ENCODE measurements around the gene FOXP1.
A peak's percentile ranks its signal among the peaks of the same experiment; 100 is the strongest.

FOXP1 gene

GRCh38 chr3:71442652-71443042, 140.9 kb downstream of the FOXP1 start:
- H3K9me2 ChIP-seq (replicated peaks; ENCODE audit: control insufficient read depth, low read length): no peaks in the 10 kb centered on the region
- H3K4me1 ChIP-seq (ENCODE audit: control insufficient read depth, low read length): peaks cover 87% of the 10 kb centered on the region
- no peaks in the 10 kb centered on the region for H3K27me3 ChIP-seq (ENCODE audit: control insufficient read depth, low read length)
- TF ChIP-seq EZH2phosphoT487 (IDR thresholded peaks at IDR 0.05; ENCODE audit: borderline replicate concordance, low read length) (no peak), CTCF (IDR thresholded peaks at IDR 0.05; ENCODE audit: low read depth, low read length, poor library complexity, severe bottlenecking) (no peak)
- peak overlapping the region; percentile 91 for H3K4me2 ChIP-seq (ENCODE audit: low read length)
- H3K4me3 ChIP-seq (ENCODE audit: low read length): peak overlapping the region; percentile 75
- H3F3A ChIP-seq (ENCODE audit: control insufficient read depth, insufficient read depth): peaks cover 34% of the 10 kb centered on the region
- no peaks in the 10 kb centered on the region for H3K9me3 ChIP-seq (ENCODE audit: control insufficient read depth, insufficient read depth, low read length)
- H3K36me3 ChIP-seq (ENCODE audit: control insufficient read depth, low read length): peaks cover 16% of the 10 kb centered on the region
- peaks cover 81% of the 10 kb centered on the region for H3K79me2 ChIP-seq (ENCODE audit: control insufficient read depth, low read length)
- H3K27ac ChIP-seq (ENCODE audit: low read depth, low read length): peak overlapping the region; percentile 99
- no peaks in the 10 kb centered on the region for H4K20me1 ChIP-seq (ENCODE audit: control insufficient read depth, insufficient read depth, low read depth, low read length)

GRCh38 chr3:71441925-71442651, 141.4 kb downstream of the FOXP1 start:
- Histone ChIP-seq H3F3A (ENCODE audit: control insufficient read depth, insufficient read depth) (peaks cover 34% of the 10 kb centered on the region), H3K4me1 (ENCODE audit: control insufficient read depth, low read length) (peaks cover 82% of the 10 kb centered on the region), H3K9me3 (ENCODE audit: control insufficient read depth, insufficient read depth, low read length) (no peaks in the 10 kb centered on the region), H3K27me3 (ENCODE audit: control insufficient read depth, low read length) (no peaks in the 10 kb centered on the region), H3K36me3 (ENCODE audit: control insufficient read depth, low read length) (peaks cover 22% of the 10 kb centered on the region), H3K4me3 (ENCODE audit: low read length) (peak overlapping the region; percentile 75), H3K79me2 (ENCODE audit: control insufficient read depth, low read length) (peaks cover 81% of the 10 kb centered on the region), H3K9me2 (replicated peaks; ENCODE audit: control insufficient read depth, low read length) (no peaks in the 10 kb centered on the region), H3K27ac (ENCODE audit: low read depth, low read length) (peak overlapping the region; percentile 99), H3K4me2 (ENCODE audit: low read length) (peak overlapping the region; percentile 91), H4K20me1 (ENCODE audit: control insufficient read depth, insufficient read depth, low read depth, low read length) (no peaks in the 10 kb centered on the region)
- no peak for TF ChIP-seq EZH2phosphoT487 (IDR thresholded peaks at IDR 0.05; ENCODE audit: borderline replicate concordance, low read length)
- TF ChIP-seq CTCF (IDR thresholded peaks at IDR 0.05; ENCODE audit: low read depth, low read length, poor library complexity, severe bottlenecking): no peak

GRCh38 chr3:71441217-71441924, 142.2 kb downstream of the FOXP1 start:
- H3K27me3 ChIP-seq (ENCODE audit: control insufficient read depth, low read length): no peaks in the 10 kb centered on the region
- H3K4me1 ChIP-seq (ENCODE audit: control insufficient read depth, low read length): peaks cover 74% of the 10 kb centered on the region
- peaks cover 22% of the 10 kb centered on the region for H3K36me3 ChIP-seq (ENCODE audit: control insufficient read depth, low read length)
- H3K9me2 ChIP-seq (replicated peaks; ENCODE audit: control insufficient read depth, low read length): no peaks in the 10 kb centered on the region
- peaks cover 34% of the 10 kb centered on the region for H3F3A ChIP-seq (ENCODE audit: control insufficient read depth, insufficient read depth)
- H3K9me3 ChIP-seq (ENCODE audit: control insufficient read depth, insufficient read depth, low read length): no peaks in the 10 kb centered on the region
- peak overlapping the region; percentile 75 for H3K4me3 ChIP-seq (ENCODE audit: low read length)
- peak overlapping the region; percentile 99 for H3K27ac ChIP-seq (ENCODE audit: low read depth, low read length)
- no peaks in the 10 kb centered on the region for H4K20me1 ChIP-seq (ENCODE audit: control insufficient read depth, insufficient read depth, low read depth, low read length)
- no peak for TF ChIP-seq CTCF (IDR thresholded peaks at IDR 0.05; ENCODE audit: low read depth, low read length, poor library complexity, severe bottlenecking)
- H3K4me2 ChIP-seq (ENCODE audit: low read length): peak overlapping the region; percentile 91
- H3K79me2 ChIP-seq (ENCODE audit: control insufficient read depth, low read length): peaks cover 81% of the 10 kb centered on the region
